GM12878 (cell line): ENCODE results near the gene CAST.
A peak's percentile ranks its signal among the peaks of the same experiment; 100 is the strongest.

Source experiments
- ATF3 ChIP-seq: IDR thresholded peaks from 2 replicates; pipeline ENCODE4 v1.6.1; 2011; ENCODE audit warnings: low read depth, mild to moderate bottlenecking, low read length, moderate library complexity, borderline replicate concordance; ENCODE audit errors: extremely low read depth
- BHLHE40 ChIP-seq, 2 experiments: fragments of 450-650 bp in 1 of 2; IDR thresholded peaks; 2 replicates each; pipeline ENCODE4 v1.6.1; 2011 to 2017; ENCODE audit warnings: low read depth in 2 of 2, borderline replicate concordance in 1 of 2, improper control_type of control experiment in 1 of 2, low read length in 1 of 2, mild to moderate bottlenecking in 1 of 2
- JUNB ChIP-seq: IDR thresholded peaks from 2 replicates; pipeline ENCODE4 v1.6.1; 2016; ENCODE audit warnings: antibody characterized with exemption, mild to moderate bottlenecking
- POLR2AphosphoS5 ChIP-seq: IDR thresholded peaks from 2 replicates; pipeline ENCODE4 v1.6.1; 2011; ENCODE audit warnings: mild to moderate bottlenecking, low read length, inconsistent platforms
- RAD21 ChIP-seq: IDR thresholded peaks from 2 replicates; pipeline ENCODE4 v1.6.1; 2011; ENCODE audit warnings: mild to moderate bottlenecking, low read depth, low read length, moderate library complexity; ENCODE audit not compliant: insufficient read depth
- SPI1 ChIP-seq: IDR thresholded peaks from 2 replicates; pipeline ENCODE4 v1.6.1; 2011; ENCODE audit warnings: low read depth, mild to moderate bottlenecking, low read length, moderate library complexity, borderline replicate concordance; ENCODE audit not compliant: insufficient read depth
- TAF1 ChIP-seq: IDR thresholded peaks from 2 replicates; pipeline ENCODE4 v1.6.1; 2011; ENCODE audit warnings: mild to moderate bottlenecking, low read depth, low read length, borderline replicate concordance
- ZNF274 ChIP-seq: IDR thresholded peaks from one replicate; pipeline ENCODE4 v1.8.0; 2011; ENCODE audit not compliant: insufficient read length, insufficient read depth

DNA sequence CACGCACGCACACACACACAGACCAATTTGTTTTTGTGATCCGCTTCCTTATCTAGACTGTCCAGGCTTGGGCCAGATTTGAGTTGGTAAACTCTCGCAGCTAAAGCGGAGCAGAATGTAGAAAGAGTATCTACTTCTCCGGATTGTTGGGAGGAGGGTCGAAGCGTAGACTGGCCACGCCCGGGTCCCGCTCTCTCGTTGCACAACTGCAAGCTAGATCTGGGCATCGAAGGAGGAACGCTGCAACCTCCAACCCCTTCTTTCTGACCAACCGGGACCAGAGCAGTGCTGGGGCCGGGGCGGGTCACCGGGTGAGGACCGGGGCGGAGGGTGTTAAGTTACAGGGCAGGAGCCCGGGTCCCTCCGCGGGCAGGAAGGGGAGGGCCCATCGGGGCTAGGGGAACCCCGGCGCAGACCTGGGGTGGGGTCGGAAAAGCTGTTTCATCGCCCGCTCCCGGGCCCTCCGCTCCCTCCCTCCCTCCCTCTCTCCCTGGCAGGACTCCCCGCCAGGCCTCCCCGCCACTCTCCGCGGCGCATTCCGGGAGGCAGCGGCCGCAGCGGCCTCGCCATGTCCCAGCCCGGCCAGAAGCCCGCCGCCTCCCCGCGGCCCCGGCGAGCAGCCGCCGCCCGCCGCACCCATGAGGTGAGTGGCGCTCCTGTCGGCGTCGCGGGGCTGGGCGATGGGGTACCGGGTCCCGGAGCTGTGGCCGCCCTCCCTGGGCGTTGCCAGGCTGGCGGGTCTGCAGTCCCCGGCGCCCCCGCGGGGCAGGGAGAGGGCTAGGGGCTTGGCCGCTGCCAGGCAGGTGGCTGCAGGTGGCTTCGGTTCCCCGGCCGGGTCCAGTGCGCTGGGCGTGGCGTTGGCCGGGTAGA, at the start of gene CAST:
- TF ChIP-seq ATF3, result no peak
- TF ChIP-seq BHLHE40 (IDR thresholded peaks at IDR 0.05; ENCODE audit: borderline replicate concordance in 1 of 2, low read depth in 2 of 2, low read length in 1 of 2), result no peak
- no peak for TF ChIP-seq RAD21
- peak; percentile 54; the same call in 1 of the 2 replicates for TF ChIP-seq TAF1
- TF ChIP-seq SPI1, result no peak
- TF ChIP-seq ZNF274, result no peak
- no peak for TF ChIP-seq JUNB
- peak; percentile 65 for TF ChIP-seq POLR2AphosphoS5
